Activated T-helper 1 cell treated with Interleukin-2 at 50 U/mL for 16 hours (primary cell): Measurements from ENCODE around the gene ZNF780B.
"Not testable (repeated sequence)": the region's sequence is repeated elsewhere in the genome, so short reads cannot be mapped to it uniquely, and the experiment has no call there.

Source experiments
- DNase-seq: peaks from one replicate; pipeline ENCODE4 v3.0.0-alpha.2; 2020; ENCODE audit warnings: low read depth

ZNF780B gene

DNA sequence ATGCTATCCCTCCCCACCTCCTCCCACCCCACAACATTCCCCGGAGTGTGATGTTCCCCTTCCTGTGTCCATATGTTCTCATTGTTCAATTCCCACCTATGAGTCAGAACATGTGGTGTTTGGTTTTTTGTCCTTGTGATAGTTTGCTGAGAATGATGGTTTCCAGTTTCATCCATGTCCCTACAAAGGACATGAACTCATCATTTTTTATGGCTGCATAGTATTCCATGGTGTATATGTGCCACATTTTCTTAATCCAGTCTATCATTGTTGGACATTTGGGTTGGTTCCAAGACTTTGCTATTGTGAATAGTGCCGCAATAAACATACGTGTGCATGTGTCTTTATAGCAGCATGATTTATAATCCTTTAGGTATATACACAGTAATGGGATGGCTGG is 18.0 kb downstream of the ZNF780B start:
- DNase-seq: not testable (repeated sequence)

DNA sequence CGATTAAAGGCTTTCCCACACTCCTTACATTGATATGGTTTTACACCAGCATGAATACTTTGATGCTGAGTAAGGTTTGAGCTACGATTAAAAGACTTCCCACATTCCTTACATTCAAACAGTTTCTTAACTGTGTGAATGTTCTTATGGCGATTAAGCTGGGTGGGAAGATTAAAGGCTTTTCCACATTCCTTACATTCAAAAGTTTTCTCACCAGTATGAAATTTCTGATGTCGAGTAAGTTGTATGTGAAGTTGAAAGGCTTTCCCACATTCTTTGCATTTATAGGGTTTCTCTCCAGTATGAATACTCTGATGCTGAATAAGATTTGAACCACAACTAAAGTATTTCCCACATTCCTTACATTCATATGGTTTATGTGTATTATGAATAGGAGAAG is 20.0 kb downstream of the ZNF780B start:
- DNase-seq: no peak

DNA sequence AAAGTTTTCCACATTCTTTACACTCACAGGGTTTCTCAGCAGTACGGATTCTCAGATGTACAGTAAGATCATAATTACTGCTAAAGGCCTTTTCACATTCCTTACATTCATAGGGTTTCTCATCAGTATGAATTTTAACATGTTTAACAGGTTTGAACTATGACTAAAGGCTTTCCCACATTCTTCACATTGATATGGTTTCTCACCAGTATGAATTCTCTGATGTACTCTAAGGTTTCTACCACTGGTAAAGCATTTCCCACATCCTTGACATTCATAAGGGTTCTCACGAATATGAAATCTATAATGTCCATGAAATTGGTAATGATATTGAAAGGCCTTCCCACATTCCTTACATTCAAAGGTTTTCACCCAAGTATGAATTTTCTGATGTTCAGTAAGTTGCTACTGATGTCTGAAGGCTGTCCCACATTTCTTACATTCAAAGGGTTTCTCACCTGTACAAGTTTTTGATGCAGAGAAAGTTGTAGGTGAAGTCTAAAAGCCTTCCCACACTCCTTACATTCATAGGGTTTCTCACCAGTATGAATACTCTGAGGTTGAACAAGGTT is 22.0 kb downstream of the ZNF780B start:
- no peak for DNase-seq

DNA sequence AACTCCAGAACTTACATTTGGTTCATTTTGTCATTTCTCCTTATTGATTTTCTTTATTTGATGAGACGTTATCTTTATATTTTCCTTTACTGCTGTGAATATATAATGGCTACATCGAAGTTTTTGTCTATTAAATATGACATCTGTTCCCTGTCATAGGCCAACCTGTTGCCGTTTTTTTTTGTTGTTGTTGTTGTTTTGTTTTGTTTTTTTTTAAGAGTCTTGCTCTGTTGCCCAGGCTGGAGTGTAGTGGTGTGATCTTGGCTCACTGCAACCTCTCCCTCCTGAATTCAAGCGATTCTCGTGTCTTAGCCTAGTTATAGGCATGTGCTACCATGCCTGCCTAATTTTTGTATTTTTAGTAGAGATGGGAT is 29.4 kb downstream of the ZNF780B start:
- DNase-seq: no peak

DNA sequence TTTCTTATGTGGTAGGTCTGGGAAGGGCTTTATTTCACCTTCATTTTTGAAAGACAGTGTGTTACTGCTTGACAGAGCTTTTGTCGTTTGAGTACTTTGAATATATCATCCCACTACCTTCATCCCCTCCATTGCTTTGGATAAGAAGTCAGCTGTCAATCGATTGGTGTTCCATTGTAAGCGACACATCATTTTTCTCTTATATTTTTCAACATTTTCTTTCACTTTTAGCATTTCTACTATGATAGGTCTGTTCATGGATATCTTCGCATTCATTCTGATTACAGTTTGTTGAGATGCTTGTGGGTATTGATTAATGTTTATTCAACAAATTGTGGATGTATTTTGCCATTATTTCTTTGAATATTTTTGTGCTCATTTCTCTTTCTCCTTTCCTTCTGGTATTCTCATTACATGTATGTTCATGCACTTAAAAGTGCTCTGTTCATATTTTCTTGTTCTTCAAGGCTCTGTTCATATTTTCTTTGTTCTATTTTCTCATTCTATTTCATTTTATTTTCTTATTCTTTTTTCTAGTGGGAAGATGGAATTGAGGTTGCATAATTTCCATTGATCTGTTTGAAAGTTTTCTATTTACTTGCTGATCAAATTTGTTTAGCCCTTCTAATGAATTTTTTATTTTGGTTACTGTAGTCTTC is 30.0 kb downstream of the ZNF780B start:
- DNase-seq: no peak

DNA sequence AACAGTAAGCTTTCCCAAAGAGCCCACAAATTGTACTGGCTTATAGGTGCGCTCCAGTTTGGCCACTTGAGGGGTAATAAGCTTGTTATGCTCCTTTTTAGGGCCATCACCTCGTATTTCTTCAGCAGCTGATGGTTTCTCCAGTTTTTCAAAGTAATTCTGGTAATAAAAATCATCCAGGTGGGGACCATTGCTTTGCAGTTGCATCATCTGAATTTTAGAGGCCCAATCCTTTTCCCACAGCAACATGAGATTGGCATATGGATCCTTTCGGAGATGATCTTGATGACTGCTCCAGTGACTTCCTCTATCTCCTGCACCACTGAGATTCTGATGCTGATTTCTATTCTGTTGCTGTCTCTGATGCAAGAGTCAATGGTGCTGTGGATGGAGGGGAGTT is 32.1 kb downstream of the ZNF780B start:
- no peak for DNase-seq

DNA sequence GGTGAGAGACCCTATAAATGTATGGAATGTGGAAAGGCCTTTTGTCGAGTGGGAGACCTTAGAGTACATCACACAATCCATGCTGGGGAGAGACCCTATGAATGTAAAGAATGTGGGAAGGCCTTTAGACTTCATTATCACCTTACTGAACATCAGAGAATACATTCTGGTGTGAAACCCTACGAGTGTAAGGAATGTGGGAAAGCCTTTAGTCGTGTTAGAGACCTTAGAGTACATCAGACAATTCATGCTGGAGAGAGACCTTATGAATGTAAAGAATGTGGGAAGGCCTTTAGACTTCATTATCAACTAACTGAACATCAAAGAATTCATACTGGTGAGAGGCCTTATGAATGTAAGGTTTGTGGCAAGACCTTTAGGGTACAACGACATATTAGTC is 42.0 kb downstream of the ZNF780B start:
- DNase-seq: no peak

DNA sequence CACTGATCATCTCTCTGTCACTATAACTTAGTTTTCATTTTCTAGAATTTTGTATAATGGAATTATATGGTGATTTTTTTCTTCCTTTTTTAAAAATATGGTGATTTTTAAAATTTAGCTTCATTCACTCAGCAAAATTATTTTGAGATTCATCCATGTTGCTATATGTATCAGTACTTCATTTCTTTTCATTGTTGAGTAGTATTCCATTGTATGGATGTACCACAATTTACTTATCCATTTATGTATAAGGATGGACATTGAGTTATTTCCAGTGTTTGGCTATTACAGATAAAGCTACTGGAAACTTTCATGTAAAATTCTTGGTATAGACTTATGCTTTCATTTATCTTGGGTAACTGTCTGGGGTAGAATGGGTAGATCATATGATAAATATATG is 46.4 kb downstream of the ZNF780B start:
- no peak for DNase-seq

DNA sequence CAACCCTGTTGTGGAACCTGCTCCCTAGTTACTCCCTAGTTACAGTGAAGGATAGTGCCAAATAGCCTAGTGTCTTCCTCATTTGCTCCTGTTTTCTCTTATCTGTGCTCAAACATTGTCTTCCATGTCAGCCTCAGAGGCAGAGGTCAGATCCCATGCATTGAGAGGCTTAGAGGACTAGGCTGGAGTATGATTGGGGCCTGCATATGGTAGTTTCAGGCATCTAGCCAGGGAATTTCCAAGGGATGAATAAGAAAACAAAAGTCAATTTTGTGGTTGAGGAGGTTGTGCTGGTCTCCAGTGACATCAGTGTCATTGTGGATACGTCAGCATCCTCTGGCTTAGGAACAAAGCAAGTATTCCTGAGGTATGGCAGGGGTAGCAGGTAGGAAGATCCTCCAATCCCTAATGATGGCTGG is 49.7 kb downstream of the ZNF780B start:
- DNase-seq: no peak

DNA sequence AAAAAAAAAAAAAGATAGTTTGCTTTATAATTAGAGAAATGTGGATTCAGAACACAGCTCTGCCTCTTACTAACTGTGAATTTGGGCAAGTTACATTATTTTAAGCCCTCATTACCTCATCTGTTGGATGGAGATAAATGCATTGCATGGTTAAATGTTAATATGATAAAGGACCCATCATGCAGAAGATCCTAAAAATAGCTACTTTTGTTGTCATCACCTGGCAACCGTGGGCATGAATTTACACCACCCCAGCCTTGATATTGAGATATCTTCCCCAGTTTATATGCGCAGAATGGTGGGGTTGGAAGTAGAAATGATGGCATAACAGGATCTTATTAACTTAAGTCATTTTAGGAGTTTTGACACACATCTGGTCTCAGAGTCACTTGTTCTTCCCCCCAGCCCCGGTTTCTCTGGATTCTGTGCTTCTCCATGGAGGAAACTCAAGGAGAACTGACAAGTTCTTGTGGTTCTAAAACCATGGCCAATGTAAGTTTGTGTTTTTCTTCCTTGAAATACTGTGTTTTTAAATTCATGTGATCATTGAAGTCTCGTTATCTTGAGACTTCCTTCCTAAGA is 50.2 kb downstream of the ZNF780B start:
- DNase-seq: no peak

DNA sequence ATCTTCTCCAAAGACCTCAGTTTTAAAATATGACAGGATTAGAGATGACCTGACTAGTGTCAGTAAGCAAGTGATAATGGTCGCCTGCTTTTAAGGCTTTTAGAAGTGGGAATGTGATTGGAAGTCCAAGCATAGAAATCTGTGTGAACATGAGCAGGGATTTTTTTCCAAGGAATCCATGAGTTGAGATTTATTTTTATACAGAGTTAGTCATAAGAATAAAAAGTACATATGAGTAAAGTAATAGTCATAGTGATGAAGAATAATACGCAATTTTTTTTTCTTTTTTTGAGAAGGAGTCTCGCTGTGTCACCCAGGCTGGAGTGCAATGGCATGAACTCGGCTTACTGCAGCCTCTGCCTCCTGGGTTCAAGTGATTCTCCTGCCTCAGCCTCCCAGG is 57.5 kb downstream of the ZNF780B start:
- DNase-seq: no peak

DNA sequence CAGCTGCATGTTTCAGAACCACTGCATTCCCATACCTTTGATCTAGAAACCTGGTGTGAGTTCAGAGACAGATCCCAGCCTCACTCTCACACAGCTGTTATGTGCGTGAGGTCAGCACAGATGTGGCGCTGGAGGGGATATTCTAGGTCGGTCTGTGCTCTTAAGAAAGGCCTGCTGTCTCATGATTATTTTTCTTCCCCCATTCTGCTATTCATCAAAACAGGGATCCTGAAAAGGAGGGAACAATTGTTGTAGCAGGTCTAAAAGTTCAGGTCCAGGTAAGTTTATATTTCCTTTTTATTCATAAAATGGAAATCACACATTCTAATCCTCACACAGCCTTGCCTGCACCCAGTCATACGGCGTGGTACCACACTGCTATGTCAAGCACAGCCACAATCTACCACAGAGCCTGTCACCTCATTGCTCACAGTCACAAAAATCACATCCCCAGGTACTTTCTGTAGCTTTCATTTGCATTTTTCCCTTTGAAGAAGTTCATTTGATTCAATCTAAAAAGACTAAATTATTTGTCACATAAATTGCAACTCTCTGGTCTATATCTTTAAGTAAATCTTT is 58.3 kb downstream of the ZNF780B start:
- no peak for DNase-seq

DNA sequence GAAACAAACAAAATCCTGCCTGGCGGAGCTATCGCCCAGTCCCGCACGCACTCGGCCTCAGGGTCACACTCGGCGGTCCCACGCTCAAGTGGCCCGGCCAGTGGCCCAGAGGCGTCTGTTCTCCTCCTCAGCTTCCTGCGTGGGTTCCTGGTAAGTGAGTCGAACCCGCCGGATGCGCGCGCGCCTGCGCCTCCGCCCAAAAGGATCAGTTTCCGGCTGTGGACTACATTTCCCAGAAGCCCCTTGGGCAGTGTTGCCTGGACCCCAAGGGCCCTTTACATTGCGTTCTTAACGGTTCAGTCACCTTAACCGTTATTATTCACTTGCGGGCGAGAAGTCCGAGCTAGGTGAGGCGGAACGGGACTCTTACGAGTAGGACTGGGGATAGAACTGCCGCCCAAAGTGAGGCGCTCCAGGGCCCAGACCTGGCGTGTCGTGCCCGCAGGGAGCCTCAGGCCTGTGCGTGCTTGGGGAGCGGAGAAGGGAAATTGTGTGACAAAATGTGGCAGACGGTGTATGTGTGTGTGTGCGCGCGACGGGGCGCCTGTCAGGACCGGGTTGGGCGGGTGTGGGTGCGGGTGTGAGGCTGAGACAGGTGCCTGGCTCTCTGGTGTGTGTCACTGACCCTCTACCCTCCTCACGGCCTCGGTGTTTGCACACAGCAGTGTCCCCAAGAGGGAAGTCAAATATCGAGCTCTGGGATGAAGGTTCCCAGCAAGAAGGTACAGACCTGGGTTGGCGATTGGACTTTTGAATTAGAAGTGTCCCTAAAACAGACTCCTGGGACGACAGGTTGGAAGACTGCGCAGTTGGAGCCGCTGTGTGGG is 59.0 kb downstream of the ZNF780B start, which contains the start of gene ZNF546:
ZNF546 (plus strand) TSS at position 250 of the 827 bp plus-strand sequence. CDS start 1,267 bp downstream, outside the sequence.
- DNase-seq: peak; percentile 83

DNA sequence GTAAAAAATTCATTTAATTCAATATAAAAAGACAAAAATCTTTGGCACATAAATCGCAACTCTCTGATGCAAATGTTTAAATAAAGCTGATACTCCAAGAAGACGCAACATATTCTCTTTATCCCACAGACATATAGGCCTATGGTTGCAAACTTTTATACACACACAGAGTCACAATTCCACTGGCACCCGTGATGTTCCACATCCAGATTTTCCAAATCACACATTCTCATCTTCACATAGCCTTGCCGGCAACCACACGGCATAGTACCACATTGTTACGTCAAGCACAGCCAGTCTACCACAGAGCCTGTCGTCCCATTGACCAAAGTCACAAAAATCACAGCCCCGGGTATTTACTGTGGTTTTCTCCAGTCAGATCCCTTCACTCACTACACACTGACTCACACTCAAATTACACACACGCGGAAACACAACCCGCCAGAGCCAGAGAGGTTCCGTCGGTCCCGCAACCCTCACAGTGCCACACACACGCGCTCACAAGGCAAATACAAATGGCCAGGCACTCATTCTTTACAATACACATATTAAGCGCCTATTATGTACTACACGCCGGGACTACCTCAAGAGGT is 59.7 kb downstream of the ZNF780B start:
- DNase-seq: no peak

DNA sequence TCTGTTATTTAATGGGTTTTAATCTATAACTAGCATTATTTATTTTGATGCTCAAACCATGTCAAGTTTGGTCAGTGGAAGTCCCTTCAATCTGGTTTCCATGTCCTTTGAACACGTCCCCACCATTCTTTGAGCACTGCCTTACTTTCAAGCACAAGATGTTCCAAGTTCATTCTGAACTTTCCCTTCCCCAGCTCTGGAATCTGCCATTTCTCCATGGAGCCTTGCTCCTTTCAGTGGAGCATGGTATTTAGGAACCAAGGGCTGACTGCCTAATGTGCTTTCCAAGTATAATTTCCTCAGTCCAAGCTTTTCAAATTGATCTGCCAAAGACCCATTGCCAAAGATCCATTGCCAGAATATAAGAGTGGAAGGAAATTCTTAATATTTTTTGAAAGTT is 60.2 kb downstream of the ZNF780B start:
- no peak for DNase-seq

DNA sequence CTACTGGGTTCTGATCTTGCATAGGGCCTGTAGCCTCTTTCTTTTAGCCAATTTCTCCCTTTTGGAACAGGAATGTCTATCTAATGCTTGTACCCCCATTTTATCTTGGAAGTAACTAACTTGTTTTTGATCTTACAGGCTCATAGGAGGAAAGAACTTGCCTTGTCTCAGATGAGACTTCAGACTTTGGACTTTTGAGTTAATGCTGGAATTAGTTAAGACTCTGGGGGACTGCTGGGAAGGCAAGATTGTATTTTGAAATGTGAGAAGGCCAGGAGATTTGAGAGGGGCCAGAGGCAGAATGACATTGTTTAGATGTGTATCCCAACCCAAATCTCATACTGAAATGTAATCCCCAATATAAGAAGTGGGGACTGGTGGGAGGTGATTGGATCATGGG is 61.7 kb downstream of the ZNF780B start:
- DNase-seq: no peak

DNA sequence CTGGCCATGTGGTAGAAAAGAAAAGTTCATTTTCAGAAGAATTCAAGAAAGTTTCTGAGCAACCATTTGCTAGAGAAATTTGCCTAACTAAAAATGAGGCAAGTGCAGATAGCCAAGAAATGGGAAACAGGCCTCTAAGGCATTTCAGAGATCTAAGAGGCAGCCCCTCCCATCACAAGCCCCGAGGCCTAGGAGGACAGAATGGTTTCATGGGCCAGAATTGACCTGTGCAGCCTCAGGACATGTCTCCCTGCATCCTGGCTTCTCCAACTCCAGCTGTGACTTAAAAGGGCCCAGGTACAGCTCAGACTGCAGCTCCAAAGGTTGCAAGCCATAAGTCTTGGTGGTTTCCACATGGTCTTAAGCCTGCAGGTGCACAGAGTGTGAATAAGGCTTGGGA is 62.4 kb downstream of the ZNF780B start:
- no peak for DNase-seq

DNA sequence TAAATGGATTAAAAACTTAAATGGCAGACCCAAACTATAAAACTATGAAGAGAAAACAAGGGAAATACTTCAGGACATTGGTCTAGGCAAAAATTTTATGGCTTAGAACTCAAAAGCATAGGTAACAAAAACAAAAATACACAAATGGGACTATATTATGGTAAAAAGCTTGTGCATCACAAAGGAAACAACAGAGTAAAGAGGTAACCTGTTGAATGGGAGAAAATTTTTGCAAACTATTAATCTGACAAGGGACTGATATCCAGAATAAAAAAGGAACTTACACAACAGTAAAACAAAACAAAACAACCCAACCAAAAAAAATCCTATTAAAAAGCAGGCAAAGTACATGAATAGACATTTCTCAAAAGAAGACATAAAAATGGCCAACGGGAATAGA is 68.4 kb downstream of the ZNF780B start:
- no peak for DNase-seq

DNA sequence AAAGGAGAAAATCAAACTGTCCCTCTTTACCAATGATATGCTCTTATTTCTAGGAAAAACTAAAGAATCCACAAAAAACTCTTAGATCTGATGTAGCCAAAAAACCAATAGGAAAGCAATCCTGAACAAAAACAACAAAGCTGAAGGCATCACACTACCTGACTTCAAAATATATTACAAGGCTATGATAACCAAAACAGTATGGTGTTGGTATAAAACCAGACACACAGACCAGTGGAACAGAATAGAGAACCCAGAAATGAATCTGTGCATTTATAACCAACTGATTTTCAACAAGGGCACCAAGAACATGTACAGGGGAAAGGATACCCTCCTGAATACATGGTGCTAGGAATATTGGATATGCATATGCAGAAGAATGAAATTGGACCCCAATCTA is 68.9 kb downstream of the ZNF780B start:
- no peak for DNase-seq

DNA sequence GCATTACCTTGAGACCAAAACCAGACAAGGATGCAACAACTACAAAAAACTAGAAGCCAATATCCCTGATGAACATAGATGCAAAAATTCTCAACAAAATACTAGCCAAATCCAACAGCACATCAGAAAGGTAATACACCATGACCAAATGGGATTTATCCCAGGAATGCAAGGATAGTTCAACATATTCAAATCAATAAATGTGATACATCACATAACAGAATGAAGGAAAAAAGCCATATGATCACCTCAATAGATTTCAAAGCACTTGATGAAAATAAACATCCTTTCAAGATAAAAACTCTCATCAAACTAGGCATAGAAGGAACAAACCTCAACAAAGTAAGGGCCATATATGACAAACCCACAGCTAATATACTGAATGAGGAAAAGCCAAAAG is 69.4 kb downstream of the ZNF780B start:
- no peak for DNase-seq

DNA sequence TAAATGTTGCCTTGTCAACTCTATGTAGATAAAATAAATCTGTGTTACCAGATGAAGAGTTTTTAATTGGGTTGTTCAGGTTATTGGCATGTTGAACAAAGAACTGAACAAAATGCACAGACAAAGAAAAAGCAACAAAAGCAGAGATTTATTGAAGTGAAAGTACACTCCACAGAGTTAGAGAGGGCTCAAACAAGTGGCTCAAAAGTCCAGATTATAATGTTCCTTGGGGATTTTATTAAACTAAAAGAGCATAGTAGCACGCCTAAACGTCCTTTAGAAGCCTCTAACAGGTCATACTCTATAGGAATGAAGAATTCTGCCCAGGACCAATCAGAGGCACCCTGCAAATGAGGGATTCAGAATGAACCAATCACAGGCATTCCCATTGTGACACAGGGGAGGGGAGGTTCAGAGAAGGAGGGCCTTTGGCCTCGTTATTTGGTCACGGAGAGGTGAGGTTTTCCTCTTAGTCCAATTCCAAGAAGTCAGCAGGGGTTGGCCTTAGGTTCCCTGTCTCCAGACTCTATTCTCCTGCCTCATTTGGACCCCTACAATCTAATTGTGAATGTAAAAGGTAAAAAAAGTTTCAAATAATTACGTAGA is 72.2 kb downstream of the ZNF780B start:
- no peak for DNase-seq

DNA sequence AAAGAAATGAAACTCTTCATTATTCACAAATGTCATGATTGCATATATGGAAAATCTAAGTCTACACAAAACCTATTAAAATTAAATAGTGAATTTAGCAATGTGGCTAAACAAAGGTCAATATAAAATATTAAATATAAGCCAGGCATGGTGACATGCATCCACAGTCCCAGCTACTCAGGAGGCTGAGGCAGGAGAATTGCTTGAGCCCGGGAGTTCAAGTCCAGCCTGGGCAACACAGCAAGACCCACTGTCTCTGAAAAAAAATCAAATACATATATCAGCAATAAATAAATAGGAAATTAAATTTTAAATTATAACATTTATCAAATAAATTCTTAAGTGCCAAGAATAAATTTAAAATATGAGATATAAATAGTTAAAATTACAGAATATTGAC is 73.1 kb downstream of the ZNF780B start:
- no peak for DNase-seq
